Gastrocnemius medialis (tissue), 4 donors: ENCODE measurements around the gene ANKH. TPM values are rescaled to one million over a fixed set of nuclear protein-coding genes. Genes with fewer than 3 reads are reported as not detected.

Source experiments
- ATAC-seq, 2 donors: fragments of 150-250 bp; one replicate each; pipeline ENCODE4 v1.9.1; 2016
- DNase-seq, 2 donors: peaks; one replicate each; pipeline ENCODE4 v3.0.0-alpha.2; 2019
- H3K27ac ChIP-seq, 4 donors: fragments of 200-600 bp; sonication (generic); 1 replicate in 1 of 4; 2 replicates in 3 of 4; pipeline ENCODE4 v1.5.1; 2016 to 2018; ENCODE audit warnings: mild to moderate bottlenecking in 2 of 4, moderate library complexity in 1 of 4
- H3K27me3 ChIP-seq, 3 donors: fragments of 200-600 bp; sonication (generic) in 2 of 3; 1 replicate in 1 of 3; 2 replicates in 2 of 3; pipeline versions ENCODE4 v1.5.1 to v1.6.0; 2016 to 2019; ENCODE audit warnings: mild to moderate bottlenecking in 1 of 3, moderate library complexity in 1 of 3
- H3K36me3 ChIP-seq, 2 donors: fragments of 200-600 bp; sonication (generic) in 1 of 2; one replicate each; pipeline ENCODE4 v1.5.1; 2017 to 2018
- H3K4me1 ChIP-seq, 2 donors: fragments of 200-600 bp; sonication (generic) in 1 of 2; one replicate each; pipeline ENCODE4 v1.5.1; 2016 to 2017; ENCODE audit warnings: mild to moderate bottlenecking in 2 of 2
- H3K4me3 ChIP-seq, 4 donors: fragments of 200-600 bp; sonication (generic) in 3 of 4; 1 replicate in 1 of 4; 2 replicates in 3 of 4; pipeline ENCODE4 v1.5.1; 2016 to 2019; ENCODE audit warnings: mild to moderate bottlenecking in 2 of 4
- H3K9me3 ChIP-seq, 3 donors: fragments of 200-600 bp; sonication (generic) in 2 of 3; 1 replicate in 1 of 3; 2 replicates in 2 of 3; pipeline ENCODE4 v1.5.1; 2016 to 2019
- CTCF ChIP-seq, 5 experiments: fragments of 450-650 bp in 3 of 5; fragments of 200-600 bp in 2 of 5; sonication (generic) in 2 of 5; IDR thresholded peaks in 4 of 5; conservative IDR thresholded peaks in 1 of 5; 1 replicate in 4 of 5; 2 replicates in 1 of 5; pipeline ENCODE4 v1.5.1; 2016 to 2019; ENCODE audit warnings: antibody characterized with exemption in 5 of 5, mild to moderate bottlenecking in 3 of 5, moderate library complexity in 3 of 5
- POLR2A ChIP-seq, 2 donors: fragments of 450-650 bp; IDR thresholded peaks; one replicate each; pipeline ENCODE4 v1.6.1; 2017; ENCODE audit warnings: antibody characterized with exemption in 2 of 2, mild to moderate bottlenecking in 2 of 2, moderate library complexity in 2 of 2
- in situ Hi-C, 4 donors: fragments of 200-750 bp; cut with MboI; loops; one replicate each; pipeline versions ENCODE4 v1.15.0 to v1.8.0; 2017; ENCODE audit warnings: low sequenced_read_pairs in 4 of 4
- intact Hi-C: fragments of 100-400 bp; cut with DNase I; formaldehyde crosslinking; loops from one replicate; pipeline ENCODE4 v1.15.1; 2023; ENCODE audit warnings: low total_unique reads
- total RNA-seq, 4 donors: library from RNA; depleted of rRNA; stranded (reverse); fragments of >200 nt; gene quantifications; one replicate each; pipeline versions ENCODE4 v1.1.0 to v1.2.3, GENCODE V29; 2016

ANKH gene
- total RNA-seq, 4 donors from 2014 or later = 33.5 to 52.1 (median 36.0) TPM

DNA sequence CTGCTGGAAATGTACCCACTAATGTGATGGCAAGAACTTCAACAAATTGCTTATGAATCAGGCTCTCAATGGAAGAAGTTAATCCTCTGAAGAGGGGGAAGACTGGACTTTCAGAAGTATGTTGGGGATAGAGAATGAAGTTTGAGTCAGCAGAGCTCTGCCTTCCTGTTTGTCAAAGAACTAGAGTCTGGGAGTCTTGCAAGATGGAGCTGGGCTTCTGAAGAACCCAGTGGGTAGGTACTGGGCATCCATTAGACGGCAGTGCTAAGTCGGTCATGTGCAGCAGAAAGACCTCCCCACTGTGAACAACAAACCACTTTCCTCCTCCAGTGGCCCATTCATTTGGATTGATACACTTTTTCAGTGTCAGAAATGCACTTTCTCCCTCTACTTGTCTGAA lies 172.4 kb downstream of the ANKH start:
- Histone ChIP-seq H3K36me3 (peaks cover 0 to 25% of the 10 kb centered on the region in 2 donors), H3K4me3 (no peak overlapping the region), H3K9me3 (no peaks in the 10 kb centered on the region), H3K4me1 (peaks cover 6% of the 10 kb centered on the region in 2 donors), H3K27ac (no peak overlapping the region), H3K27me3 (no peaks in the 10 kb centered on the region)
- intact Hi-C loops (no loop called here), in situ Hi-C loops (no loop called here)
- TF ChIP-seq POLR2A (IDR thresholded peaks at IDR 0.05) (no peak), CTCF (IDR thresholded peaks at IDR 0.05 in 4 of 5, conservative IDR thresholded peaks at IDR 0.05 in 1 of 5) (no peak)
- DNase-seq (no peak), ATAC-seq (no peak)

- no peak for ATAC-seq
- intact Hi-C loops = no loop called here
- Histone ChIP-seq H3K4me3 (no peak overlapping the region), H3K36me3 (peaks cover 0 to 31% of the 10 kb centered on the region in 2 donors), H3K27ac (no peak overlapping the region), H3K4me1 (peaks cover 6% of the 10 kb centered on the region in 2 donors), H3K27me3 (no peaks in the 10 kb centered on the region), H3K9me3 (no peaks in the 10 kb centered on the region)
- DNase-seq = no peak
- in situ Hi-C loops = no loop called here
- TF ChIP-seq POLR2A (IDR thresholded peaks at IDR 0.05) = no peak
- no peak for TF ChIP-seq CTCF (IDR thresholded peaks at IDR 0.05 in 4 of 5, conservative IDR thresholded peaks at IDR 0.05 in 1 of 5)
Observed at GRCh38 chr5:14698495-14698894, 173.1 kb downstream of the ANKH start.

- in situ Hi-C loops = no loop called here
- Histone ChIP-seq H3K4me3 (no peak overlapping the region), H3K36me3 (peaks cover 0 to 48% of the 10 kb centered on the region in 2 donors), H3K9me3 (no peaks in the 10 kb centered on the region), H3K4me1 (peaks cover 6% of the 10 kb centered on the region in 2 donors), H3K27me3 (no peaks in the 10 kb centered on the region), H3K27ac (no peak overlapping the region)
- DNase-seq = no peak
- intact Hi-C loops = no loop called here
- no peak for ATAC-seq
- TF ChIP-seq POLR2A (IDR thresholded peaks at IDR 0.05) (no peak), CTCF (IDR thresholded peaks at IDR 0.05 in 4 of 5, conservative IDR thresholded peaks at IDR 0.05 in 1 of 5) (no peak)
Observed at GRCh38 chr5:14696851-14697250, 174.7 kb downstream of the ANKH start.

DNA sequence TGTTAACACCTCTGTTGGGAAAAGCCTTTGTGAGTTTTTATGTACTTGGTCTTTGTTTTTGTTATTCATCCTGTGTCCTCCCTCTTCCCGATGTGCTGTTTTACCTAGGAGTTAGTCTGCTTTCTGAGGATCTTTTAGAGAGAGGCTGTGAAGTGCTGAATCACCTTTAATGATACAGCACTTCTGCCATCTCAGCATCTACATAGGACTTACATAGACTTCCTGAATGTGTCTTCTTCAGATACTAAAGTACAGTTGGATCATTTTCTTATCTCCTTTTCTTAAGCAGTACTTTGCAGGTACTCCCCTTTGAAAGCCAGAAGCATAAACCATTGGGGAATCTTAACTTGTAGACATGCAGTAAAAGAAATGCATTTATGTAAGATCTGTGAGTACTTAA lies 175.5 kb downstream of the ANKH start:
- DNase-seq (no peak), ATAC-seq (no peak)
- no peak for TF ChIP-seq CTCF (IDR thresholded peaks at IDR 0.05 in 4 of 5, conservative IDR thresholded peaks at IDR 0.05 in 1 of 5)
- no peak for TF ChIP-seq POLR2A (IDR thresholded peaks at IDR 0.05)

GRCh38 chr5:14695152-14695551 lies 176.4 kb downstream of the ANKH start:
- H3K4me1 ChIP-seq = no peaks in the 10 kb centered on the region
- in situ Hi-C loops (no loop called here), intact Hi-C loops (no loop called here)
- no peak overlapping the region for H3K27ac ChIP-seq
- no peaks in the 10 kb centered on the region for H3K27me3 ChIP-seq
- DNase-seq = no peak
- peaks cover 5 to 64% of the 10 kb centered on the region in 2 donors for H3K36me3 ChIP-seq
- no peaks in the 10 kb centered on the region for H3K9me3 ChIP-seq
- TF ChIP-seq POLR2A (IDR thresholded peaks at IDR 0.05) (no peak), CTCF (IDR thresholded peaks at IDR 0.05 in 4 of 5, conservative IDR thresholded peaks at IDR 0.05 in 1 of 5) (no peak)
- H3K4me3 ChIP-seq = no peak overlapping the region
- no peak for ATAC-seq

More for the DNA sequence above, 175.5 kb downstream of the ANKH start:
- in situ Hi-C loops = no loop called here
- Histone ChIP-seq H3K9me3 (no peaks in the 10 kb centered on the region), H3K27ac (no peak overlapping the region), H3K36me3 (peaks cover 0 to 55% of the 10 kb centered on the region in 2 donors), H3K4me1 (peaks cover 5 to 6% of the 10 kb centered on the region in 2 donors), H3K4me3 (no peak overlapping the region), H3K27me3 (no peaks in the 10 kb centered on the region)
- intact Hi-C loops = no loop called here
